ENCODE data around the gene ATF6.
"Not testable (repeated sequence)": the region's sequence is repeated elsewhere in the genome, so short reads cannot be mapped to it uniquely, and the experiment has no call there.

Gene ATF6

DNA sequence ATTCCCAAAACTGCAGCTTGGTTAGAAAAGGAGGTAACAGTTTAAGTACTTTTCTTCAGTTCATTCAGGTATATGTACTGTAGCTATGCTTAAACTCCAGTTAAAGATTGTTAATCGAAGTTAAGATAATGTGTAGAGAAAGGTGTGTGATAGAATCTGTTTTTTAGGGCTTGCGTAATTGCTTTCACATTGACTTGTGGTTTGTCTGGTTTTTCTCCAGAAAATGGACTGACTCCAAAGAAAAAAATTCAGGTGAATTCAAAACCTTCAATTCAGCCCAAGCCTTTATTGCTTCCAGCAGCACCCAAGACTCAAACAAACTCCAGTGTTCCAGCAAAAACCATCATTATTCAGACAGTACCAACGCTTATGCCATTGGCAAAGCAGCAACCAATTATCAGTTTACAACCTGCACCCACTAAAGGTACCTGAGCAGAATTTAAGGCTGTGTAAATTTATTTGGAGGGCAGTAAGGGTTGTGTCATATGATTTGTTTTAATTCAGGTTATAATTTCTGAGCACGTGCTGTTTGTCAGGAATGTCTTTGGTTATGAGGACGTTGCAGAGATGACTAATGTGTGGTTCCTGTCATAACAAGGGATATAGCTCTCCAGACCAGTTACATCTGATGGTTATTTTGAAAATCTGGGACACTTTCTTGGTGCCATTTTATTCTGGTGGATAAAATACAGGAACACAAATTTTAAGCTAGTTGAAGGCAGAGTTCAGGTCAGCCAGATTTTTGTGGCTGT is 26.0 kb downstream of the ATF6 start:
- TF ChIP-seq, protein P1, sequence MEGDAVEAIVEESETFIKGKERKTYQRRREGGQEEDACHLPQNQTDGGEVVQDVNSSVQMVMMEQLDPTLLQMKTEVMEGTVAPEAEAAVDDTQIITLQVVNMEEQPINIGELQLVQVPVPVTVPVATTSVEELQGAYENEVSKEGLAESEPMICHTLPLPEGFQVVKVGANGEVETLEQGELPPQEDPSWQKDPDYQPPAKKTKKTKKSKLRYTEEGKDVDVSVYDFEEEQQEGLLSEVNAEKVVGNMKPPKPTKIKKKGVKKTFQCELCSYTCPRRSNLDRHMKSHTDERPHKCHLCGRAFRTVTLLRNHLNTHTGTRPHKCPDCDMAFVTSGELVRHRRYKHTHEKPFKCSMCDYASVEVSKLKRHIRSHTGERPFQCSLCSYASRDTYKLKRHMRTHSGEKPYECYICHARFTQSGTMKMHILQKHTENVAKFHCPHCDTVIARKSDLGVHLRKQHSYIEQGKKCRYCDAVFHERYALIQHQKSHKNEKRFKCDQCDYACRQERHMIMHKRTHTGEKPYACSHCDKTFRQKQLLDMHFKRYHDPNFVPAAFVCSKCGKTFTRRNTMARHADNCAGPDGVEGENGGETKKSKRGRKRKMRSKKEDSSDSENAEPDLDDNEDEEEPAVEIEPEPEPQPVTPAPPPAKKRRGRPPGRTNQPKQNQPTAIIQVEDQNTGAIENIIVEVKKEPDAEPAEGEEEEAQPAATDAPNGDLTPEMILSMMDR (IDR thresholded peaks at IDR 0.05; ENCODE audit: borderline replicate concordance, control extremely low read depth, extremely low read depth, insufficient read depth, missing control alignments) = no peak
- in situ Hi-C loops (cut with MboI; ENCODE audit: low sequenced_read_pairs, unreplicated experiment) = loop anchor here (10.0 kb wide), 1 partner anchor 233 kb away; the partner anchor contains the start of gene OLFML2B
- DNase-seq (ENCODE audit: low spot score) = no peak

DNA sequence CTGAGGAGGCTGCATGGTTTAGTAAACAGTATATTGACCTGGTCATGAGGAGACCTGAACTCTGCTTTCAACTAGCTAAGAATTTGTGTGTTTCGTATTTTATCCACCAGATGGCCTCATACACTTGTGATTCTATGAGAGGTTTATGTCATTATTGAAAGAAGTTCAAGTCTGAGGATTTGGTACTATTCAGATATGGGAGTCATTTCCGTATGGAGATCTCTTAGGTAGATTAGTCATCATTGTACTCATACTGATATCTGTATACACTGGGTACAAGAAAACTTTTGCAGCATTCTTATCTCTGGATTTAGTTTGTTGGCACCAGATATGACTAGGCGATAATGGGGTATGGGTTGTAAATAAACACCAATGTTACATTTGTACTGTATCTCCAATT is 26.6 kb downstream of the ATF6 start:
- TF ChIP-seq, protein P1 (IDR thresholded peaks at IDR 0.05; ENCODE audit: borderline replicate concordance, control extremely low read depth, extremely low read depth, insufficient read depth, missing control alignments) = peak; percentile 42
- in situ Hi-C loops (cut with MboI; ENCODE audit: low sequenced_read_pairs, unreplicated experiment) = loop anchor here (10.0 kb wide), 1 partner anchor 232 kb away; the partner anchor contains the start of gene OLFML2B
- peak; percentile 36 for DNase-seq (ENCODE audit: low spot score)

DNA sequence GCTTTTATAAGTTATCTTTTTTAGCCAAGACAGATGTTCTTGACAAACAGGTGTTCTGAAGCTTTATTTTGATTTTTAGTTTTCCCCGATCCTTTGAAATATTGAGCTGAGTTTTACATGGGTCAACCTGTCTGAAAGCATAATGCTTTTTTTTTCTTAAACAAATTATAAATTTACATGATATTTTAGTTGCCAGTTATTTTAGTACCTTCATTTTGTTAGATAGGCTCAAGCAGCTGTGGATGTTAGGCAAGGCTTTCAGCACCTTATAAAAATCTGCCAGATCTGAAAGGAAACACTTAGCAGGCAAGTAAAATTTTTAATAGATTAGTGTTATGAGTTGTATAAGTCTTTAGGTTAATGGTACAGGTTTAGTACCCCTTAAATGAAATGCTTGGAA is 33.7 kb downstream of the ATF6 start:
- in situ Hi-C loops (cut with MboI; ENCODE audit: low sequenced_read_pairs, unreplicated experiment) = loop anchor here (10.0 kb wide), 1 partner anchor 225 kb away; the partner anchor contains the start of gene OLFML2B
- TF ChIP-seq, protein P1 (IDR thresholded peaks at IDR 0.05; ENCODE audit: borderline replicate concordance, control extremely low read depth, extremely low read depth, insufficient read depth, missing control alignments) = no peak
- DNase-seq (ENCODE audit: low spot score) = no peak

DNA sequence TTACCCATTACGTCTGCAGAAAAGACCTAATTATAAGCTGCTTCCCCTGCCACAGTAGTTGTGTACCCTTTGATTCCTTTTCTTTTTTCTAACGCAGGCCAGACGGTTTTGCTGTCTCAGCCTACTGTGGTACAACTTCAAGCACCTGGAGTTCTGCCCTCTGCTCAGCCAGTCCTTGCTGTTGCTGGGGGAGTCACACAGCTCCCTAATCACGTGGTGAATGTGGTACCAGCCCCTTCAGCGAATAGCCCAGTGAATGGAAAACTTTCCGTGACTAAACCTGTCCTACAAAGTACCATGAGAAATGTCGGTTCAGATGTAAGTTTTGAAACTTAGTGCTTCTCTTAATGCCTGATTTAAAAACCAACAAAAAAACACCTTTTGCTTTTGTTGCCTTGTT is 35.8 kb downstream of the ATF6 start:
- TF ChIP-seq, protein P1 (IDR thresholded peaks at IDR 0.05; ENCODE audit: borderline replicate concordance, control extremely low read depth, extremely low read depth, insufficient read depth, missing control alignments) = no peak
- in situ Hi-C loops (cut with MboI; ENCODE audit: low sequenced_read_pairs, unreplicated experiment) = no loop called here
- DNase-seq (ENCODE audit: low spot score) = no peak

DNA sequence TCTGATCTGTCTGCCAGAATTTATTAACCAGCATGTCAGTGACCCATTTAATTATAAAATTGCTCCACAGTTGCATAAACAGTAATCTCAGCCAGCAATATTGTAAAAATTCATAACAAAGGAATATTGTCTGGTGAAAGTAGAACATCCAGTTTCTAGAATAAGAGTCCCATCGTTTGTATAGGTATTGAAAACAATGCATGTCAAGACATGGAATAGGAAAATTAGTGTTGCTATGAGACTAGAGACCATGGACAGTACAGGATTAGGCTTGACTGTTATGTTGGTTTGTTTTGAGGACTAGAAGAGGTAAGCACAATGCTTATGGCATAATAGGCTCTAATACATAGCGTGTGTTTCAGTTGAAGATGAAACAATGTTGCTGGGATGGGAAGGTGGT is 37.1 kb downstream of the ATF6 start:
- in situ Hi-C loops (cut with MboI; ENCODE audit: low sequenced_read_pairs, unreplicated experiment) = no loop called here
- TF ChIP-seq, protein P1 (IDR thresholded peaks at IDR 0.05; ENCODE audit: borderline replicate concordance, control extremely low read depth, extremely low read depth, insufficient read depth, missing control alignments) = no peak
- no peak for DNase-seq (ENCODE audit: low spot score)

DNA sequence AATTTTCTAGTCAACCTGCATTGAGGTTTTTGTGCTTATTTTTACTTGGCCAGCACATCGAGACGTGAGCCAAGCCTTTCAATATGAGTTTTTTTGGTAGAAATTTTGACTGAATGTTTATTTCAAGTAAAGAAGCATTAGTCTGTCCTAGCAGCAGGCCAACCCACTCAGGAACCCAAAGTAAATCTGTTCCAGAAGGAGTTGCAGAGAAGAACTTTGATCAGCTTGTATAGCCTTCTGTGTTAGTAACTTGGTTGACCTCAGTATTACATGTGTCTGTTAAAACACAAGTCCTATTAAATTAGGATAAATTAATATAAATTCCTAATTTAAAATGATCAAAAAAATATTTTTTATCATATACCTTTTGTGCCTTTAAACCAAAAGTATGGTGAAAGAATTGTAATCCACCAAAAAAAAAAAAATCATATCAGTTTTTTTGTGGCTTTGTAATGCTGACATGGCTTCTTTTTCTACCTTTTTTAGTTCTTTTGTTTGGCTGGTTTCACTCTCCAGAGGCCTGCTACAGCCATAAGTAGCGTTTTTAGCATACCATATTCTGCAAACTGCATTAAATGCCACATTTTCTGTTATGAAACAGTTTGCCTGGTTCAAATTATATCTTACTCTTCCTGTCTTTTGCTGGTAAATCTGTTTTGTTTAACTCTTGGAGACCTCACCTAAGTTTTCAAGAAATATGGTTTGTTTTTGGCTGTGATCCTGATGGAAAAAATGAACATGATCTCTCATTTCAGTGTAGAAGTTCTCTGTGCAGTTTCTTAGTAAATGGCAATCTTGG is 39.5 kb downstream of the ATF6 start:
- DNase-seq (ENCODE audit: low spot score) = no peak

DNA sequence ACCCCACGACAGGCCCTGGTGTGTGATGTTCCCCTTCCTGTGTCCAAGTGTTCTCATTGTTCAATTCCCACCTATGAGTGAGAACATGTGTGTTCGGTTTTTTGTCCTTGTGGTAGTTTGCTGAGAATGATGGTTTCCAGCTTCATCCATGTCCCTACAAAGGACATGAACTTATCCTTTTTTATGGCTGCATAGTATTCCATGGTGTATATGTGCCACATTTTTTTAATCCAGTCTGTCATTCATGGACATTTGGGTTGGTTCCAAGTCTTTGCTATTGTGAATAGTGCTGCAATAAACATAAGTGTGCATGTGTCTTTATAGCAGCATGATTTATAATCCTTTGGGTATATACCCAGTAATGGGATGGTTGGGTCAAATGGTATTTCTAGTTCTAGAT is 43.1 kb downstream of the ATF6 start:
- in situ Hi-C loops (cut with MboI; ENCODE audit: low sequenced_read_pairs, unreplicated experiment); DNase-seq (ENCODE audit: low spot score): not testable (repeated sequence)

More for the DNA sequence above, 39.5 kb downstream of the ATF6 start:
- in situ Hi-C loops (cut with MboI; ENCODE audit: low sequenced_read_pairs, unreplicated experiment) = no loop called here
- TF ChIP-seq, protein P1 (IDR thresholded peaks at IDR 0.05; ENCODE audit: borderline replicate concordance, control extremely low read depth, extremely low read depth, insufficient read depth, missing control alignments) = no peak

DNA sequence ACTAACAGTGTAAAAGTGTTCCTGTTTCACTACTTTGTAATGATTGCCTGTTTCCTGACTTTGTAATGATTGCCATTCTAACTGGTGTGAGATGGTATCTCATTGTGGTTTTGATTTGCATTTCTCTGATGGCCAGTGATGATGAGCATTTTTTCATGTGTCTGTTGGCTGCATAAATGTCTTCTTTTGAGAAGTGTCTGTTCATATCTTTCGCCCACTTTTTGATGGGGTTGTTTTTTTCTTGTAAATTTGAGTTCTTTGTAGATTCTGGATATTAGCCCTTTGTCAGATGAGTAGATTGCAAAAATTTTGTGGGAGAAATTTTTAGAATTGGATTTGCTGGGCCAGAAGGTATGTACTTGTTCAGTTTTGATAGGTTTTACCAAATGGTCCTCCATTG is 43.5 kb downstream of the ATF6 start:
- in situ Hi-C loops (cut with MboI; ENCODE audit: low sequenced_read_pairs, unreplicated experiment) = not testable (repeated sequence)

More for the DNA sequence above, 43.5 kb downstream of the ATF6 start:
- DNase-seq (ENCODE audit: low spot score) = not testable (repeated sequence)
